GM19467 (cell line): ENCODE results near the gene GLRX2.
"Not testable (repeated sequence)": the region's sequence is repeated elsewhere in the genome, so short reads cannot be mapped to it uniquely, and the experiment has no call there.

Experiments
- ATAC-seq: cut with Tn5 transposase; IDR thresholded peaks from one replicate; pipeline ENCODE4 v1.9.1; 2021; ENCODE audit warnings: mild to moderate bottlenecking, moderate library complexity; ENCODE audit not compliant: unreplicated experiment

The GLRX2 gene

DNA sequence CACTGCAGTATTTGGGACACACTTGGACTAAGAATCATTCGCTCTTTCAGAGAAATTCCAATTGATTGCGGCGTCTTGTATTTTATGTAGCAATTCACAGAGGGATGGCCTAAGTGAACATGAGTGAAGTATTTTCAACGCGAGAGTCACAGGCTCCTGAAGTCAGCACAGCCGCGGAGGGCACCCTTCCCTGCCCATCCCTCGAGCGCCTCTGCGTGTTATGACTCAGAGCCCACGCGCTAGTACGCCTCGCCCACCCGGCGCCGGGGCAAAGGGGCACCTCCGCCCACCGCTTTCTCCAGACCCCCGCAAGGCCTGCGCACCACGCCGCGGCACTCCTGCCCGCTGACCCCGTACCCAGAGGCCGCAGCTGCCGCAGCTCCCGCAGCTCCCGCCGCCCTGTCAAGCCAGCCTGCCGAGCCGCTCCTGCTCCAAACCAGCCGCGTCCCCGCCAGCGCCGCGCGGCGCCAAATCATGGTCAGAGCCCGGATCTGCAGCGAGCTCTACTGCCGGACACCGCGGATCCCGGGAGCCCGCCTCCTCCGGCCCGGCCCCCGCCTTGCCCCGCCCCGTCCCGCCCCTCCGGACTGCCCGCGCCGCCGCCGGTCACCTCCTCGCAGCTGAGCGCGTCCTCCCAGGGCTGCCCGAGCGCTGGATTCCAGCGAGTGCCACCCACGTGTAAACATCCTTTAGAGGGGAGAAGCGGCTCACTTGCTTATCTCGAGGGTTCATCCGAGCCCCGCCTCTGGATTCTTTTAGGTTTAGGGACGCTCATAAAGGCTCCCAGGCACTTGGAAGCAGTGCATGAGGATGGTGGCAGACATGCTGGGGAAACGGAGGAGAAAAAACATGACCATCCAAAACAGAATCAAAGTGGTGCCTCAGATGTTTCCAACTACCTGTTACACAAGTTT, at the start of gene GLRX2:
TSS of gene GLRX2 (minus strand) at position 508 of the 914 bp plus-strand sequence. CDS start at position 476, 32 bp downstream.
- ATAC-seq = peak; percentile 91

- no peak for ATAC-seq
Observed at GRCh38 chr1:193144999-193145398, 39.8 kb upstream of the GLRX2 start.

- no peak for ATAC-seq
Observed at GRCh38 chr1:193144361-193144938, 39.2 kb upstream of the GLRX2 start.

GRCh38 chr1:193143285-193143684, 38.1 kb upstream of the GLRX2 start:
- no peak for ATAC-seq

DNA sequence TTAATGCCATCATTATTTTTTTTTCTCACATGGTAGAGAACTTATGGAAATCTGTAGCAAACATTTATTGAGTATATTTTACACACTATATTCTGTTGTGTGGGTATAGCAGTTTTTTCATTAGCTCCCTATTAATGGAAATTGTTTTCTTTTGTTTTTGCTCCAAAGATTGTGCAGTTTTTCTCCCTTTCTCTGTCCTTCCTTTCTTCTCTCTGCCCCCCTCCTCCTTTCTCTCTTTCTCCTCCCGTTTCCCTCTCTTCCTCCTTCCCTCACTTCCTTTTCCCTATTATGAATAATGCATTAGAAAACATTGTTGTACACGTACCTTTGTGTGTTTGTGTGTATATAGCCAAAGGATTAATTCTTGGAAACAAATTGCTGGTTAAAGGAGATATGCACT, 37.2 kb upstream of the GLRX2 start:
- no peak for ATAC-seq

GRCh38 chr1:193141804-193142203, 36.6 kb upstream of the GLRX2 start:
- no peak for ATAC-seq

DNA sequence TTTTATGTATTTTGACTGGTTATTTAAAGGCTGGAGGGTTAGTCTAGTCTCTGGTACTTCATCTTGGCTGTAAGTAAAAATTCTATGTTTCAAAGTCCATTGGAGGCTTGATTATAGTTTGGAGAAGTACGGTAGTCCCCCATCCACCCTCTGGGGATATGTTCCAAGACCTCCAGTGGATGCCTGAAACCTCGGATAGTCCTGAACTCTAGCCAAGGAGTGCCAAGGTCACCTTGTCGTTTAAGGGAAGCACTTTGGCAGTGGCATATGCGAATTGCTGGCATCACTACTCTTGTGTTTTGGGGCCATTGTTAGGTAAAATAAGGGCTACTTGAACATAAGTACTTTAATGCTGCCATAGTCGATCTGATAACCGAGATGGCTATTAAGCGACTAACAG, 35.0 kb upstream of the GLRX2 start:
- no peak for ATAC-seq

DNA sequence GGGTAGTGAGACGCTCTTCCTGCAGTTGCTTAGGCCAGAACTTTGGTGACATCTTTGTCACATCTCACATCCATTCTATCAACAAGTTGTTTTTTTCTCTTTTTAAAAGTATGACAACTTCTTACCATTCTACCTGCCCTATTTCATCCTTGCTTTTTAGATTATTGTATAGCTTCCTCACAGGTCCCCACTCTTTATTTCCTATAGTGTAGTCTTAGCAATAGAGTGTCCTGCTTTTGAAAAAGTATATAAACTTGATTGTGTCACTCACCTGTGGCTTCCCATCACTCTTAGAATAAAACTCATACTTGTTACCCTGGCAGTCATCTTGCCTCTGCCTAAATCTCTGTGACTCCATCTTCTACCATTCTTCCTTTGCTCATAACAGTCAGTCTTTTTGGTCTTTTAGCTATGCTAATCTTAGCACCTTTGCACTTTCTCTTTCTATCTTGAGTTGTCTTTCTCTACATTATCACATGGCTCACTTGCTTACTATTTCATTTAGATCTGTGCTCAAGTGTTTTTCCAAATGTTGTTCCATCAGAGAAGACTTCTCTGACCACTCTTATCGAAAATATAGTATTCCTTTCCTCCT, 26.1 kb upstream of the GLRX2 start:
- ATAC-seq = no peak

- no peak for ATAC-seq
Observed at GRCh38 chr1:193125369-193125768, 20.2 kb upstream of the GLRX2 start.

- ATAC-seq = no peak
Observed at GRCh38 chr1:193123751-193124150, 18.5 kb upstream of the GLRX2 start.

- peak; percentile 93 for ATAC-seq
Observed at GRCh38 chr1:193121616-193122593, 16.7 kb upstream of the GLRX2 start, which contains the start of gene CDC73. Gene CDC73 (plus strand): TSS chr1:193122031. CDS start chr1:193122201, 170 bp downstream.

GRCh38 chr1:193120604-193121166, 15.5 kb upstream of the GLRX2 start:
- no peak for ATAC-seq

GRCh38 chr1:193118803-193119730, 13.9 kb upstream of the GLRX2 start:
- ATAC-seq = no peak

DNA sequence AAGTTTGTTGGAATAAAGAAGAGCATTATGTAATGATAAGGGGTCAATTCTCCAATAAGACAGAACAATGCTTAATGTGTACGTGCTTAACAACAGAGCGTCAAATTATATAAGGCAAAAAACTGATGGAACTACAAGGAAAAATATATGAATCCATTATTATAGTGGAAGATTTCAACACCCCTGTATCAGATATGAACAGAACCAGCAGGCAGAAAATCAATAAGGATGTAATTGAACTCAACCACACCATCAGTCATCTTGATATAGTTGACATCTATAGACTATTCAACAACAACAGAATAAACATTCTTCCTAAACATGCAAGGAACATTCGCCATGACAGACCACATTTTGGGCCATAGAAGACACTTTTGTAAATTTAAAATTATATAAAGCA, 13.0 kb upstream of the GLRX2 start:
- no peak for ATAC-seq

- not testable (repeated sequence) for ATAC-seq
Observed at GRCh38 chr1:193117167-193117566, 12.0 kb upstream of the GLRX2 start.

GRCh38 chr1:193115629-193116227, 10.5 kb upstream of the GLRX2 start:
- no peak for ATAC-seq

DNA sequence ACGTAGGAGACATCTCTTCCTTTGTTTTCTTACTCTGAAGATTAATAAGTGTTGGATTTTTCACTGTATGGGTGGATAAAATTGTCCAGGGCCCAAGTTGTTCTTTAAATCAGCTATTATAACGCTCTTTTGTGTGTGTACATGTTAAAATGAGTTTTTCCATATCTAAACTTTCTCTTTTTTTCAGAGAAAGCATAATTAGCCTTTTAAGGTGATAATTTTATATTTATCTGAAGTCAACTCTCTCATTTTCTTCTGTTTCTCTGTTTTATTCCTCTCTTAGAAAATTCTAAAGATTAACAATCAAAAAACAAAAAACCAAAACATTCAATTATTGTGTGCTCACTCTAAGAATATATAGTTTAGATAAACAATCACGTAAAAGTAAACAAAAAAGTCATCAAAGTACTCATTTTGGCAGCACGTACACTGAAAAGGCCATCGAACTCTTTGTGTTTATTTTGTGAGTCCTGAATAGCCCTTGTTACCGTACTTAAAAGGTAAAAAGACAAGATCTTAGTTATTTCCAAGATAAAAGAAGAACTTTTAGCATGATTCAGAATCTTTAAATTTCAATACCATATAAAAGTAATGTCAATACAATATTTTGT, 9.4 kb upstream of the GLRX2 start:
- no peak for ATAC-seq

GRCh38 chr1:193113992-193114332, 8.7 kb upstream of the GLRX2 start:
- no peak for ATAC-seq
